Testis (tissue), 3 donors: Measurements from ENCODE around the gene CACNA1I. TPM values are rescaled to one million over a fixed set of nuclear protein-coding genes. Genes with fewer than 3 reads are reported as not detected.

Source experiments
- DNase-seq: peaks from one replicate; pipeline ENCODE4 v3.0.0-alpha.2; 2019
- H3K27ac ChIP-seq, 2 donors: fragments of 200-600 bp; sonication (generic); one replicate each; pipeline ENCODE4 v1.5.1; 2019
- H3K27me3 ChIP-seq: fragments of 200-600 bp; sonication (generic); one replicate; pipeline ENCODE4 v1.5.1; 2019
- H3K36me3 ChIP-seq: fragments of 200-600 bp; sonication (generic); one replicate; pipeline ENCODE4 v1.5.1; 2017; ENCODE audit warnings: low read depth; ENCODE audit errors: missing control alignments
- H3K4me1 ChIP-seq: fragments of 200-600 bp; sonication (generic); one replicate; pipeline ENCODE4 v1.5.1; 2019
- H3K4me3 ChIP-seq, 2 donors: fragments of 200-600 bp; sonication (generic); one replicate each; pipeline ENCODE4 v1.5.1; 2017 to 2019
- H3K9me3 ChIP-seq: fragments of 200-600 bp; sonication (generic); one replicate; pipeline ENCODE4 v1.5.1; 2017
- POLR2A ChIP-seq: fragments of 450-650 bp; IDR thresholded peaks from one replicate; pipeline ENCODE4 v1.6.1; 2017; ENCODE audit warnings: antibody characterized with exemption, mild to moderate bottlenecking, moderate library complexity
- WGBS, 2 donors: methylation state at CpG; one replicate each; pipeline ENCODE4 v1.1.5; 2018; 5-methylcytosine and 5-hydroxymethylcytosine counted together
- intact Hi-C: fragments of 100-400 bp; cut with DNase I; formaldehyde crosslinking; loops from one replicate; pipeline ENCODE4 v1.15.1; 2023; ENCODE audit warnings: low total_unique reads
- polyA plus RNA-seq: library from polyadenylated mRNA; stranded (reverse); fragments of 350-450 nt; fragmentation: Illumina TruSeq; extraction: RNeasy Lipid Tissue Mini Kit (QIAGEN cat#74804); gene quantifications from one replicate; pipeline ENCODE4 v1.2.3, GENCODE V29; 2014; ENCODE audit warnings: low read depth, low replicate concordance; ENCODE audit not compliant: insufficient read depth
- total RNA-seq, 2 donors: library from RNA; depleted of rRNA; stranded (reverse); fragments of >200 nt; gene quantifications; one replicate each; pipeline ENCODE4 v1.2.3, GENCODE V29; 2016
- TF ChIP-seq, protein P1 (sequence below), 3 experiments: fragments of 450-650 bp in 2 of 3; fragments of 200-600 bp in 1 of 3; sonication (generic) in 1 of 3; IDR thresholded peaks; one replicate each; pipeline ENCODE4 v1.5.1; 2016 to 2019; ENCODE audit warnings: antibody characterized with exemption in 3 of 3, mild to moderate bottlenecking in 2 of 3, moderate library complexity in 1 of 3

CACNA1I gene
- total and polyA plus RNA-seq, 3 donors from 2014 or later, result 1.3 to 2.0 (median 1.7) TPM

GRCh38 chr22:39712081-39712480 is 141.5 kb downstream of the CACNA1I start:
- intact Hi-C loops, result no loop called here
- DNase-seq, result no peak
- Histone ChIP-seq H3K4me1 (peaks cover 14% of the 10 kb centered on the region), H3K36me3 (no peaks in the 10 kb centered on the region), H3K4me3 (no peak overlapping the region), H3K27me3 (no peaks in the 10 kb centered on the region), H3K9me3 (no peaks in the 10 kb centered on the region), H3K27ac (no peak overlapping the region)
- TF ChIP-seq POLR2A, result no peak
- TF ChIP-seq, protein P1, sequence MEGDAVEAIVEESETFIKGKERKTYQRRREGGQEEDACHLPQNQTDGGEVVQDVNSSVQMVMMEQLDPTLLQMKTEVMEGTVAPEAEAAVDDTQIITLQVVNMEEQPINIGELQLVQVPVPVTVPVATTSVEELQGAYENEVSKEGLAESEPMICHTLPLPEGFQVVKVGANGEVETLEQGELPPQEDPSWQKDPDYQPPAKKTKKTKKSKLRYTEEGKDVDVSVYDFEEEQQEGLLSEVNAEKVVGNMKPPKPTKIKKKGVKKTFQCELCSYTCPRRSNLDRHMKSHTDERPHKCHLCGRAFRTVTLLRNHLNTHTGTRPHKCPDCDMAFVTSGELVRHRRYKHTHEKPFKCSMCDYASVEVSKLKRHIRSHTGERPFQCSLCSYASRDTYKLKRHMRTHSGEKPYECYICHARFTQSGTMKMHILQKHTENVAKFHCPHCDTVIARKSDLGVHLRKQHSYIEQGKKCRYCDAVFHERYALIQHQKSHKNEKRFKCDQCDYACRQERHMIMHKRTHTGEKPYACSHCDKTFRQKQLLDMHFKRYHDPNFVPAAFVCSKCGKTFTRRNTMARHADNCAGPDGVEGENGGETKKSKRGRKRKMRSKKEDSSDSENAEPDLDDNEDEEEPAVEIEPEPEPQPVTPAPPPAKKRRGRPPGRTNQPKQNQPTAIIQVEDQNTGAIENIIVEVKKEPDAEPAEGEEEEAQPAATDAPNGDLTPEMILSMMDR (IDR thresholded peaks at IDR 0.05), result no peak
- 70 to 93% methylated on average over 1 of the region's 1 CpG for WGBS, 2 donors

DNA sequence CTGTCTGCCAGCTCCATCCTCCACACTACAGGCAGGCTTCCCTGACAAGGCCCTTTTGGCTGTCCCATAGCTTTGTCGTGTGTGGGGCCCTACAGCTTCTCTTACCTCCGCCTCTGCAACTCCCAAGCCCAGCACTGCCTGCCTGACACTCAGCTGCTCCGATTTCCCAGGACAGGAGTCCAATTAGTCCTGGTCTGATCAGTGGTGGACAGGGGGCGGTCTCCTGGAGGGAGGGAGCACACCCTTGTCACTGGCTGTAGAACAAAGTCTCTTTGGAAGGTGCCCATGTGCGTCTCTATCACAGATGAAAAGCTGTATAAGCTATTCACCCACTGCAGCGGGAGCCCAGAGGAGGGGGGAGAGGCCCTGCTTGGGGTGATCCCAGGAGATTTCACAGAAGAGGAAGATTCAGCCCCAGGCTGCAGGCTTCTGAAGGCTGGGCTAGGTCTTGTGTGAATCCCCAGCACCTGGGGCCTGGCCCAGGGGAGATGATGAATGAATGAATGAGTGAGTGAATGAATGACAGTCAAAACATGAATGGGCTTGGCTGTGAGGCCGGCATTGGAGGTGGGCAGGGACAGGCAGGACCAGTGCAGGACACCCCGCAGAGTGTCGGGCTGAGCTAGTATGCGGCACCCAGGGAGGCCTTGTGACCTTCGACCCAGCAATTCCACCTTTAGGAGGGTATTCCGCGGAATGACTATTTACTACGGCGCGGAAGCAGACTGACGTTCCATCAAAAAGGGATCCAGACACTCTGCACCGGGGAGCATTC is 142.4 kb downstream of the CACNA1I start:
- WGBS, 2 donors, result 55 to 68% methylated on average over 18 of the region's 18 CpGs
- no peak for DNase-seq
- Histone ChIP-seq H3K4me1 (peaks cover 14% of the 10 kb centered on the region), H3K27ac (no peak overlapping the region), H3K9me3 (no peaks in the 10 kb centered on the region), H3K4me3 (no peak overlapping the region), H3K36me3 (no peaks in the 10 kb centered on the region), H3K27me3 (no peaks in the 10 kb centered on the region)
- no peak for TF ChIP-seq POLR2A
- TF ChIP-seq, protein P1 (IDR thresholded peaks at IDR 0.05), result no peak
- intact Hi-C loops, result no loop called here

GRCh38 chr22:39713799-39714290 is 143.3 kb downstream of the CACNA1I start:
- WGBS, 2 donors, result 40 to 70% methylated on average over 6 to 10 of the region's 10 CpGs
- TF ChIP-seq POLR2A, result no peak
- TF ChIP-seq, protein P1 (IDR thresholded peaks at IDR 0.05), result no peak

DNA sequence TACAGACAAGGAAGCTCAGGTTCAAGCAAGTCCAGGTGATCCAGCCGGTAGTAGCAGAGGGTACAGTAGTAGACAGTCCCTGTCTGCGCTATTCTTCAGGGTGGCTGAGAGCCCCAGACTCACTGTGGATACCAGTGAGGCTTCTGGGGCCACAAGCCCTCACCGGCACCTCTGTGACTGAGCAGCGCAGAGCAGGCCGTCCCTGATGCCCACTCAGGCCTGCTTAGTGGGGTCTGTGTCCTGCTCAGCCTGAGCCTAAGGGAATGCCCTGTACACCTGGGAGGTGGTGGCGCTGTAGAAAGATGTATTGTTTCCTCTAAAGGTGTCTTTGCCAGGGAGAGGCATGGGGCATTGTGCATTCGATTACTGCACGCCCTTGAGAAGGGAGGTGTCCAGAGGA is 143.8 kb downstream of the CACNA1I start:
- intact Hi-C loops, result no loop called here
- DNase-seq, result no peak
- WGBS, 2 donors, result 78 to 89% methylated on average over 4 to 8 of the region's 8 CpGs
- TF ChIP-seq, protein P1 (IDR thresholded peaks at IDR 0.05), result no peak
- no peak for TF ChIP-seq POLR2A
- Histone ChIP-seq H3K9me3 (no peaks in the 10 kb centered on the region), H3K36me3 (no peaks in the 10 kb centered on the region), H3K4me3 (no peak overlapping the region), H3K4me1 (peaks cover 14% of the 10 kb centered on the region), H3K27ac (no peak overlapping the region), H3K27me3 (no peaks in the 10 kb centered on the region)

More at GRCh38 chr22:39713799-39714290, 143.3 kb downstream of the CACNA1I start:
- Histone ChIP-seq H3K27me3 (no peaks in the 10 kb centered on the region), H3K9me3 (no peaks in the 10 kb centered on the region), H3K36me3 (no peaks in the 10 kb centered on the region), H3K4me3 (no peak overlapping the region), H3K4me1 (peaks cover 14% of the 10 kb centered on the region), H3K27ac (no peak overlapping the region)
- no peak for DNase-seq
- intact Hi-C loops, result no loop called here
